Activated B cell treated with CpG ODN at 0.5 μM for 24 hours (primary cell): ENCODE measurements around the gene RPS3A. TPM values are rescaled to one million over a fixed set of nuclear protein-coding genes. Genes with fewer than 3 reads are reported as not detected.
"Not testable (repeated sequence)": the region's sequence is repeated elsewhere in the genome, so short reads cannot be mapped to it uniquely, and the experiment has no call there.

ENCODE experiments used
- ATAC-seq: fragments of 200-7000 bp; cut with Tn5 transposase; one replicate; pipeline ENCODE4 v1.10.0; 2021; ENCODE audit warnings: low read depth, mild to moderate bottlenecking, moderate library complexity
- CTCF ChIA-PET: fragments of 350-600 bp; sonication (Branson Sonifier 250); formaldehyde crosslinking; loops from one replicate; lab custom pipeline; 2021; ENCODE audit warnings: antibody characterized with exemption; lab: Charles Lee
- POLR2A ChIA-PET: fragments of 350-600 bp; sonication (Branson Sonifier 250); formaldehyde crosslinking; loops from one replicate; lab custom pipeline; 2021; ENCODE audit warnings: antibody characterized with exemption; lab: Charles Lee
- DNase-seq: peaks from one replicate; pipeline ENCODE4 v3.0.0; 2022
- H3K27ac Mint-ChIP-seq: one replicate; pipeline ENCODE4 v1.8.0; 2020; ENCODE audit warnings: mixed read lengths
- H3K27me3 Mint-ChIP-seq: one replicate; pipeline ENCODE4 v1.8.0; 2021; ENCODE audit warnings: mixed read lengths
- H3K36me3 Mint-ChIP-seq: one replicate; pipeline ENCODE4 v1.8.0; 2021; ENCODE audit warnings: low read depth, mixed read lengths
- H3K4me1 Mint-ChIP-seq: one replicate; pipeline ENCODE4 v1.8.0; 2021; ENCODE audit warnings: mixed read lengths
- H3K4me3 Mint-ChIP-seq: one replicate; pipeline ENCODE4 v1.8.0; 2020; ENCODE audit warnings: mild to moderate bottlenecking, mixed read lengths
- H3K9me3 Mint-ChIP-seq: one replicate; pipeline ENCODE4 v1.8.0; 2020; ENCODE audit warnings: mixed read lengths
- CTCF ChIP-seq: fragments of 200-600 bp; IDR thresholded peaks from one replicate; pipeline ENCODE4 v1.8.0; 2022; ENCODE audit warnings: antibody characterized with exemption, mild to moderate bottlenecking
- intact Hi-C: fragments of 100-400 bp; cut with micrococcal nuclease; formaldehyde crosslinking; loops from one replicate; pipeline ENCODE4 v1.15.1; 2024
- total RNA-seq: library from RNA; stranded (reverse); gene quantifications from 2 replicates; pipeline ENCODE4 v1.2.3, GENCODE V29; 2022

RPS3A gene
- total RNA-seq: 3,089 and 3,656 TPM in 2 replicates

- ChIA-PET POLR2A (interaction anchor here (0.7 to 4.8 kb wide), 11 partner anchors 9 to 661 kb away, joined by 3 to 45 read pairs (median 4); partner anchors contain the start of genes GATB and LRBA), CTCF (interaction anchor here (0.6 kb wide), 1 partner anchor 84 kb away, joined by 3 read pairs; the partner anchor contains the start of gene LRBA)
- Mint-ChIP-seq H3K9me3 (no peaks in the 10 kb centered on the region), H3K4me1 (peaks cover 40% of the 10 kb centered on the region), H3K27ac (peak within 1 kb of the TSS; percentile 98), H3K4me3 (peak within 1 kb of the TSS; percentile 99), H3K27me3 (peaks cover 4% of the 10 kb centered on the region), H3K36me3 (peaks cover 47% of the 10 kb centered on the region)
- TF ChIP-seq CTCF: peak; percentile 88
- ATAC-seq: peak; percentile 94
- peak; percentile 99 for DNase-seq
- intact Hi-C loops: loop anchor here (1.0 to 5.0 kb wide), 5 partner anchors 84 to 1680 kb away; partner anchors contain the start of genes ARFIP1, DCLK2, FBXW7 and FHIP1A
Observed at GRCh38 chr4:151099229-151099975, at the start of gene RPS3A. Gene RPS3A, plus strand, starts transcription at chr4:151099628. Its CDS starts 25 bp downstream, at chr4:151099653.

- no peak for DNase-seq
- intact Hi-C loops: no loop called here
- Mint-ChIP-seq H3K27ac (no peak overlapping the region), H3K27me3 (peaks cover 2% of the 10 kb centered on the region), H3K4me1 (no peaks in the 10 kb centered on the region), H3K4me3 (no peak overlapping the region), H3K36me3 (no peaks in the 10 kb centered on the region), H3K9me3 (no peaks in the 10 kb centered on the region)
- no peak for TF ChIP-seq CTCF
- no peak for ATAC-seq
- ChIA-PET POLR2A (no interaction called here), CTCF (no interaction called here)
Observed at GRCh38 chr4:151052785-151053184, 46.6 kb upstream of the RPS3A start.

GRCh38 chr4:151055539-151055938 is 43.9 kb upstream of the RPS3A start:
- no peak for ATAC-seq
- intact Hi-C loops: no loop called here

GRCh38 chr4:151063143-151063542 is 36.3 kb upstream of the RPS3A start:
- CTCF ChIA-PET, POLR2A ChIA-PET, H3K27me3 Mint-ChIP-seq, intact Hi-C loops, H3K4me1 Mint-ChIP-seq, ATAC-seq, H3K9me3 Mint-ChIP-seq, H3K27ac Mint-ChIP-seq, H3K36me3 Mint-ChIP-seq, DNase-seq, H3K4me3 Mint-ChIP-seq: not testable (repeated sequence)

More at GRCh38 chr4:151055539-151055938, 43.9 kb upstream of the RPS3A start:
- POLR2A ChIA-PET: interaction anchor here (0.5 kb wide), 1 partner anchor 9 kb away, joined by 3 read pairs; no protein-coding TSS in a partner anchor
- H3K4me3 Mint-ChIP-seq: no peak overlapping the region
- no peak for DNase-seq
- H3K36me3 Mint-ChIP-seq: no peaks in the 10 kb centered on the region
- peaks cover 2% of the 10 kb centered on the region for H3K27me3 Mint-ChIP-seq
- no peak for TF ChIP-seq CTCF
- no peaks in the 10 kb centered on the region for H3K9me3 Mint-ChIP-seq
- no peaks in the 10 kb centered on the region for H3K4me1 Mint-ChIP-seq
- CTCF ChIA-PET: no interaction called here
- no peak overlapping the region for H3K27ac Mint-ChIP-seq

- Mint-ChIP-seq H3K36me3 (no peaks in the 10 kb centered on the region), H3K4me3 (no peak overlapping the region), H3K4me1 (no peaks in the 10 kb centered on the region), H3K27ac (no peak overlapping the region), H3K27me3 (peaks cover 1% of the 10 kb centered on the region), H3K9me3 (no peaks in the 10 kb centered on the region)
- ChIA-PET POLR2A (no interaction called here), CTCF (no interaction called here)
- DNase-seq: no peak
- intact Hi-C loops: no loop called here
- ATAC-seq: no peak
- TF ChIP-seq CTCF: no peak
Observed at GRCh38 chr4:151067316-151067970, 32.0 kb upstream of the RPS3A start.
